HL-60/S4 treated with phorbol 12-myristate 13-acetate at 8.2 ng/mL for 4 days and 3 days (cell line): Measurements from ENCODE around the gene CHST15.

Experiments used
- in situ Hi-C: fragments of 300-500 bp; cut with MboI; formaldehyde crosslinking; loops from 2 replicates; pipeline ENCODE4 v1.15.0; 2022; ENCODE audit warnings: low sequenced_read_pairs

CHST15 gene

GRCh38 chr10:124067825-124068400 lies 25.5 kb downstream of the CHST15 start:
- in situ Hi-C loops: no loop called here

GRCh38 chr10:124066781-124067714 lies 26.4 kb downstream of the CHST15 start:
- in situ Hi-C loops: no loop called here

- in situ Hi-C loops: no loop called here
Observed at GRCh38 chr10:124066126-124066700, 27.2 kb downstream of the CHST15 start.

- in situ Hi-C loops: no loop called here
Observed at GRCh38 chr10:124065382-124066125, 27.8 kb downstream of the CHST15 start.

GRCh38 chr10:124064676-124065075 lies 28.7 kb downstream of the CHST15 start:
- in situ Hi-C loops: no loop called here

GRCh38 chr10:124063750-124064603 lies 29.4 kb downstream of the CHST15 start:
- in situ Hi-C loops: no loop called here

- in situ Hi-C loops: no loop called here
Observed at GRCh38 chr10:124062390-124062789, 31.0 kb downstream of the CHST15 start.

GRCh38 chr10:124061030-124061429 lies 32.4 kb downstream of the CHST15 start:
- in situ Hi-C loops: no loop called here

- in situ Hi-C loops: no loop called here
Observed at GRCh38 chr10:124060148-124060720, 33.2 kb downstream of the CHST15 start.

- in situ Hi-C loops: no loop called here
Observed at GRCh38 chr10:124059551-124059950, 33.8 kb downstream of the CHST15 start.

- in situ Hi-C loops: no loop called here
Observed at GRCh38 chr10:124058346-124059003, 34.9 kb downstream of the CHST15 start.

GRCh38 chr10:124057601-124058000 lies 35.8 kb downstream of the CHST15 start:
- in situ Hi-C loops: no loop called here

GRCh38 chr10:124056337-124056980 lies 36.9 kb downstream of the CHST15 start:
- in situ Hi-C loops: no loop called here

- in situ Hi-C loops: no loop called here
Observed at GRCh38 chr10:124053971-124054370, 39.4 kb downstream of the CHST15 start.

GRCh38 chr10:124052561-124052960 lies 40.8 kb downstream of the CHST15 start:
- in situ Hi-C loops: no loop called here

GRCh38 chr10:124050021-124051015 lies 43.1 kb downstream of the CHST15 start:
- in situ Hi-C loops: no loop called here

GRCh38 chr10:124049484-124049883 lies 43.9 kb downstream of the CHST15 start:
- in situ Hi-C loops: no loop called here
